ENCODE measurements around the gene RPA4.

DNA sequence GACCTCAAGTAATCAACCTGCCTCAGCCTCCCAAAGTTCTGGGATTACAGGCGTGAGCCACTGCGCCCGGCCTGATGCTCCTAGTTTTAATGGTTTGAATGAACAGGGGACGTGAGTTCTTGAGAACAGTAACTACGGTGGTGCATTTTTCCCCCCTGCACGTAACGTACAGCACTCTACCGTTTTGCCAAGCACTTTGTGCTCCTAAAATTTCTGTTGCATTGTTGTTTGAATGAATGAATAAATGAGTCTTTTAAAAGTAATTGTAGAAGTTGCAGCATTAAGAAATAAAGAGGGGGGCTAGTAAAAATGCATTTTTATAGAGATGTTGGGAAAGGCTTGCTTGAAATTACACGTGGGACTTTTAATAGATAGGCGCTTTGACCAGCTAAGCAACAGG is at the start of gene RPA4:
- TF ChIP-seq EZH2 (IDR thresholded peaks at IDR 0.05) (no peak), POLR2AphosphoS5 (IDR thresholded peaks at IDR 0.05; ENCODE audit: borderline replicate concordance, low read depth, low read length) (no peak)

Data from SK-N-MC (cell line).